HG03575 (cell line): Measurements from ENCODE around the gene C1QTNF2.

Experiments used
- ATAC-seq: cut with Tn5 transposase; IDR thresholded peaks from one replicate; pipeline ENCODE4 v1.9.1; 2021; ENCODE audit not compliant: unreplicated experiment, insufficient number of reproducible peaks, low FRiP score; ENCODE audit errors: extremely low read depth

C1QTNF2 gene

GRCh38 chr5:160376416-160376815, 6.0 kb upstream of the C1QTNF2 start:
- ATAC-seq, result no peak

GRCh38 chr5:160375701-160376100, 5.3 kb upstream of the C1QTNF2 start:
- no peak for ATAC-seq

GRCh38 chr5:160375166-160375565, 4.7 kb upstream of the C1QTNF2 start:
- ATAC-seq, result no peak

DNA sequence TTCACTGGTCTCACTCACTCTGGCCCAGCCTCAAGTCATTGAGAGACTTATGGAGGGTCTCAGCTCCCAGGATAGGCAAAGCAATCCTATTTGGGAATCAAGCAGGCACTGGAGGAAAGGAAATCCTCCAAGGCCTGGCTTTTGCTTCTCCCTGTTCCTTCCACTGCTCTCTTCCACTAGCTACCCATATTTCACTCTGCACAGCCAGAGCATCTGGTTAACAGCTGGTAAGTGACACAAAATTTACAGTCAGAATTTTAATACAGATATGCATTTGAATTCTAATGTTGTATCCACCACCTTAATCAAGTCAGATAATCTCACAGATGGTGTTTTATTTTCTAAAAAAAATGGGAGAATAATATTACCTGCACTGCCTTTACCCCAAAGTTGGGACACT, 868 bp upstream of the C1QTNF2 start:
- ATAC-seq, result no peak

DNA sequence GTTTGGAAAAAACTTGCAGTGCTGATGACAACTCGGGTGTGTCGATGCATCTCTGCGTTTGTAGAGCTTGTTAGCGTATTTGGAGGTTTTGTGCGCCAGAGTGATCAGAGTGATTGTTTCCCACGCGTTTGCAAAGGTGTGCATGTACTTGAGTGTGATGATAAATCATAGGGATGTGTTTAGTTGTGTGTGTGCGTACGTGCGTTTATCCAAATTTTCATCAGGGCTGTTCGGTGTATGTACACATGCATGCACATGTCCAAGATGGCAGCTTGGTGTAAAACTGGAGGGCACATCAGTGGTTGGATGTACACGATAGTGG, 248 bp upstream of the C1QTNF2 start:
- no peak for ATAC-seq

DNA sequence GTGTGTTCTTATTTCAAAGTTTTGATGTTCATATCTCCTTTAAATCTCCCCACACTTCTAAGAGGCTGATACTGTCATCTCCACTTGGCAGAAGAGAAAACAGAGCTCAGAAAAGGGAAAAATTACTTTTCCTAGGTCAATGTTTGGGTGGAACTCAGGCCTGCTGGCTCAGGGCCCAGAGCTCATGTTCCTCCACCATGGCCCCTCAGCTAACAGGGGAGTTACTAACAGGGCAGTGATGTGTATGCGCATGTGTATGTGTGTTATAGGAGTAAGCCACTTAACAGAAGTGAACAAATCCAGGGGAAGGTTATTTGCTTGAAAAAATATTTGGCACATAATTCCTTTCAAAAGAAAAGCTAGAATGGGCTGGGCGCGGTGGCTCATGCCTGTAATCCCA, 2.5 kb downstream of the C1QTNF2 start:
- no peak for ATAC-seq

DNA sequence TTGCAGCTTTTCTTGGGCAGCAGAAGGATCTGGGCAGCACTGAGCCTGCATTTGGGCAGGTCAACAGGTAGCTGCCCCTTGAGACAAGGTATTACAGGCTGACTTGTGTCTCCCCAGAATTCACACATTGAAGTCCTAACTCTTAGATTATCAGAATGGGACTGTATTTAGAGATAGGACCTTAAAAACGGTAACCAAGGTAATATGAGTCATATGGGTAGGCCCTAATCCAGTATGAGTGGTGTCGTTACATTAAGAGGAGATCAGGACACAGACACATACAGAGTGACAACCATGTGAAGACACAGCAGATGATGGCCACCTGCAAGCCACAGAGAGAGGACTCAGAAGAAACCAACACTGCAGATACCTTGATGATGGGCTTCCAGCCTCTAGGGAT, 3.2 kb downstream of the C1QTNF2 start:
- ATAC-seq, result no peak

DNA sequence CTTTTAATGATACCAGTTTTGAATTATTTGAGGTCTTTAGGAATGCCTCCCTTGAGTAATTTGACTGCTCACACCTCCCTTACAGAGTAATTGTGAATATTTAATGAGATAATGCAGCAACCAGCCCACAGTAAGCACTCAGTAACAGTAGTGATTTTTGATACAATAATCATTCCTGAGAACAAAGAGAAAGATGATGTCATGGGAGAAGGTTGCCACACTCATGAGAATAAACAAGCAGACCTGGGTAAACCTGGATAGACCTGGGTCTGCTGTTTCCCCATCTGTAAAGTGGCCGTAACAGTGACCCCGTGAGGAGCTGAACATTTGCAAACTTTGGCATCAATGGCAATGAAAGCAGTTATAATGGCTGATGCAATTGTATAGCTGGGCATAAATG, 4.2 kb downstream of the C1QTNF2 start:
- ATAC-seq, result no peak

- ATAC-seq, result no peak
Measured at GRCh38 chr5:160363660-160364395, 6.6 kb downstream of the C1QTNF2 start.

DNA sequence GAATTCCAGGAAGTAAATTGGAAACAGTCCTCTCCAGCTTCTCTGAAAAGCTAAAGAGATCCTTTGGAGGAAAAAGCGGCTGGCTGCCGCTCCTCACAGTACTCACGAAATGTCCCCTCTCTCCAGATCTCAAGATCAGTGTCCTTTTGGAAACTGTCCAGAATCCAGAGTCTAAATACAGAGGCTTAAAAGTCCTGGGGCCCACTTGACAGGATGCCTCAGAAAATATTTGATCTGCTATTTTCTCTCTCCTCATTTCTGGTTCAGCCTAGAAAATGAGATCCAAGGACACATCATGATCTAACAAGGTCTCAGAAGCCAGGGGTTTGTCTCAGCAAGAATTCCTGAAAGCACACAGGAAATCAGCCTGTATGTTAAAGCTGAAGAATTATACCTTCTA, 7.2 kb downstream of the C1QTNF2 start:
- ATAC-seq, result no peak

- ATAC-seq, result no peak
Measured at GRCh38 chr5:160361624-160362228, 8.7 kb downstream of the C1QTNF2 start.

GRCh38 chr5:160360310-160360709, 10.1 kb downstream of the C1QTNF2 start:
- no peak for ATAC-seq

GRCh38 chr5:160359816-160360215, 10.6 kb downstream of the C1QTNF2 start:
- no peak for ATAC-seq

DNA sequence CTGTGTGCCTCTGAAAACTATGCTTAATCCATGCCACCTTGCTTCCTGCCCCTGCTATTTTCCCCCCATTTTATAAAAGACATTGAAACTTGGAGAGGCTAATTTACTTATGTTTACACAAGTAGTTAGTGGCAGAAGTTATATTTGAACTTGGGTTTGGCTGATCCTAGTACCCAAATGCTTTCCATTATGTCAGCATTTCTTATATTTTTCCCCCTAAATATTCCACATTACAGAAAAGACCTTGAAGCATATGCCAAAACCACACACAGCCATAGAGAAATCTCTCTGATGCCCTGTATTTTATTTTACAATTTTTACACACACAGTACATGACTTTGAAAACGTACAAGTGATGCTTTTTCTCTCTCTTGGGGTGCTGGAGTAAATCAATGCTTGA, 11.2 kb downstream of the C1QTNF2 start:
- ATAC-seq, result no peak

DNA sequence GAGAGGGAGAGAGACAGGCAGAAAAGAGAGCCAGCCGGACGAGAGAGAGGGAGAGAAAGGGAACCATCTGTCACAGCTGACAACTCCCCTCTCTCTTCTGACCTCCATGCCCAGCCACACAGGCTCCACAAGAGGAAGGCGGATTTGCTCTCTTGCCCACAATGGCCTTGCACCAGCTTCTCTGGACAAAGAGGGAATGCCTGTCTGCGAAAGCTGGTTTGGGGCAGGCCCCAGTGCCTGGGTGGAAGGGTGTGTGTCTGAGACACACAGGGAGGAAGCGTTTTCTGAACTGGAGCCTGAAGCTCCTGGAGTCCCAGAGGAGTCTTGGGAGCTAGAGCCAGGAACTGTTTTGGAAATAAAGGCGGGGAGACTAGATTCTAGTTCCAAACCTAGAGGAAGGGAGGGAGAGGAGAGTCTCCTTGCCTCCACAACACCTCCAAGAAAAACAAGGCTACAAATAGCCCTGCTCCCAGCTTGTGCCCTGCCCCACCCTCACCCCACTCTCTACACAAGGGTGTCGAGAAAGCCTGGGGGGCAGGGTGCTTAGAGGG, 12.5 kb downstream of the C1QTNF2 start:
- no peak for ATAC-seq

- ATAC-seq, result no peak
Measured at GRCh38 chr5:160357394-160357793, 13.0 kb downstream of the C1QTNF2 start.

- ATAC-seq, result no peak
Measured at GRCh38 chr5:160356550-160357347, 13.7 kb downstream of the C1QTNF2 start.

GRCh38 chr5:160354666-160355065, 15.8 kb downstream of the C1QTNF2 start:
- no peak for ATAC-seq

DNA sequence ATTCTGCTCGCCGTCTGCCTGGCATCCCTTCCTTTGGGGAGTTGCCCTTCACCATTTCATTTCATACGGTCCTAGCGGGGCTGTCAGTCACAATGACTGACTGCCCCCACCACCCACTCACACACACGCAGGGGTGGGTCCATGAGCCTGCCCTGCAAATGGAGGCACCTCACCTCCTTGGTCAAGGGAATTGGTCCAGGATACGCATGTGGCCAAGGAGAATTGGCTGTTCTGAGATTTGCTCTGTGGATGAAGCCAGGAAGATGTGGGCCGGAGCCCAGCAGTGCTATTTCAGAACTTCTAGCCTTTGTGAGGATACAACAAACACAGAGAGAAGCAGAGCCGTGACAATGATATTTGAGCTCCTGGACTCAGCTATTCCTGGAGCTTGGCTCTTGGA, 17.0 kb downstream of the C1QTNF2 start:
- ATAC-seq, result no peak

DNA sequence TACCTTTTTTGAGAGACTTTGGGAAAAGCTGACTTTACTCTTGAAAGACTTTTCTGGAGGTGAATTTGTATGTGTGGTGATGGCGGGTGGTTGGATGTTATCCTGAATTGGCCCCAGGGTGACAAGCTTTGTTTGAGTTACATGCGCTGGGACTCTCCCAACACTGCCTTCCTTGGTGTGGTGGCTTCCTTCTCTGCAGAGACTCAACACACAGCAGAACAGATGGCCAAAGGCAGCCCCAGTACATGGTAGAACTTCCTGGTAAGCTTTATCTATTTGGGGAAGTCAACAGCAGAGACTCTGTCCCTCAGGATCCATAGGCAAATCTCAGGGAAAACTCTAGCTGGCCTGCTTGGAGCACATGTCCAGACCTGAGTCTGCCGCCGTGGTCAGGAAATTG, 18.1 kb downstream of the C1QTNF2 start:
- no peak for ATAC-seq
